Fibroblast of lung (primary cell): Measurements from ENCODE around the gene INPP5A.

ENCODE experiments used
- CTCF ChIP-seq, 2 donors: IDR thresholded peaks in 1 of 2; conservative IDR thresholded peaks in 1 of 2; 1 replicate in 1 of 2; 2 replicates in 1 of 2; pipeline ENCODE4 v1.5.1; 2011 to 2012; ENCODE audit warnings: low read length in 2 of 2, control low read depth in 1 of 2, inconsistent platforms in 1 of 2, low read depth in 1 of 2, mild to moderate bottlenecking in 1 of 2
- EZH2 ChIP-seq: IDR thresholded peaks from 2 replicates; pipeline ENCODE4 v1.5.1; 2012; ENCODE audit warnings: low read length, control low read depth, mild to moderate bottlenecking; ENCODE audit errors: missing control alignments

- TF ChIP-seq CTCF (conservative IDR thresholded peaks at IDR 0.05 in 1 of 2, IDR thresholded peaks at IDR 0.05 in 1 of 2; ENCODE audit: low read depth in 1 of 2, low read length in 2 of 2) (no peak), EZH2 (no peak)
Measured at GRCh38 chr10:132789659-132790148, 252.1 kb downstream of the INPP5A start.
